Measurements from ENCODE around the gene VANGL1.

The VANGL1 gene

DNA sequence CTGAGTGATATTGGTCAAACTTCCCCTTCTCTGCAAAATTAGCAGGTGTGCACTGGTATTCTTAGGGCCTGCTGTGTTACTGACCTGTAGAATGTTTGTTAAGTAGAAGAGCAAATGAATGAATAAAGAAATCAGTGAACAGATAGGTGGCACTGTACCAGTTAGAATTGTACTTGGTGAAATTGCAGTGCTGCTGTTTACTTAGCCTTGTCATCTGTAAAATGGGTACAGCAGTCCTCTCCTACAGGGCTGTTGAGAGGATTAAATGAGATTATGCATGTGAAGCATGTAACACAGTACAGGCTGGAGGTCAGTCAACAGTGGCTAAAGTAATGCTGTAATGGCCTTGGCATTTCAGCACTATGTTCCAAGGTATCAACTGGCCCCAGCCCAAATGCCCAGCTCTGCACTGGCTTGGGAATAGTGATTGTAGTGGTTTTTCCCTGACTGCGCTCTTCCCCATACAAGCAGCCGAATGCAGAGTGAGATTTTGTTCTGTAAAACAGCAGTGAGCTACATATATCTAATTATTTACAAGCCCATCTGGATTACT is 10.5 kb downstream of the VANGL1 start:
- Histone ChIP-seq H3K79me2 (ENCODE audit: low read length) (peaks cover 26% of the 10 kb centered on the region), H3K27me3 (replicated peaks; ENCODE audit: insufficient read depth, low read length) (no peaks in the 10 kb centered on the region), H3K36me3 (replicated peaks; ENCODE audit: insufficient read depth, low read length) (no peaks in the 10 kb centered on the region), H3K9ac (ENCODE audit: low read length) (no peak overlapping the region), H3K4me1 (ENCODE audit: low read length) (peaks cover 22% of the 10 kb centered on the region), H2AFZ (ENCODE audit: low read length) (no peak overlapping the region), H3K4me3 (ENCODE audit: low read length) (no peak overlapping the region), H3K27ac (ENCODE audit: low read length) (no peak overlapping the region), H4K20me1 (ENCODE audit: insufficient read depth, low read length) (no peaks in the 10 kb centered on the region), H3K9me3 (replicated peaks; ENCODE audit: insufficient read depth, low read length) (no peaks in the 10 kb centered on the region), H3K9me2 (replicated peaks; ENCODE audit: insufficient read depth, low read length) (no peaks in the 10 kb centered on the region), H3K4me2 (ENCODE audit: low read depth, low read length) (no peak overlapping the region), H3F3A (ENCODE audit: insufficient read depth, low read length) (peaks cover 23% of the 10 kb centered on the region)
- TF ChIP-seq EZH2 (optimal IDR thresholded peaks at IDR 0.05; ENCODE audit: low read depth, low read length) (no peak), EZH2phosphoT487 (IDR thresholded peaks at IDR 0.05; ENCODE audit: low read length) (no peak)
- TF ChIP-seq, protein P1, sequence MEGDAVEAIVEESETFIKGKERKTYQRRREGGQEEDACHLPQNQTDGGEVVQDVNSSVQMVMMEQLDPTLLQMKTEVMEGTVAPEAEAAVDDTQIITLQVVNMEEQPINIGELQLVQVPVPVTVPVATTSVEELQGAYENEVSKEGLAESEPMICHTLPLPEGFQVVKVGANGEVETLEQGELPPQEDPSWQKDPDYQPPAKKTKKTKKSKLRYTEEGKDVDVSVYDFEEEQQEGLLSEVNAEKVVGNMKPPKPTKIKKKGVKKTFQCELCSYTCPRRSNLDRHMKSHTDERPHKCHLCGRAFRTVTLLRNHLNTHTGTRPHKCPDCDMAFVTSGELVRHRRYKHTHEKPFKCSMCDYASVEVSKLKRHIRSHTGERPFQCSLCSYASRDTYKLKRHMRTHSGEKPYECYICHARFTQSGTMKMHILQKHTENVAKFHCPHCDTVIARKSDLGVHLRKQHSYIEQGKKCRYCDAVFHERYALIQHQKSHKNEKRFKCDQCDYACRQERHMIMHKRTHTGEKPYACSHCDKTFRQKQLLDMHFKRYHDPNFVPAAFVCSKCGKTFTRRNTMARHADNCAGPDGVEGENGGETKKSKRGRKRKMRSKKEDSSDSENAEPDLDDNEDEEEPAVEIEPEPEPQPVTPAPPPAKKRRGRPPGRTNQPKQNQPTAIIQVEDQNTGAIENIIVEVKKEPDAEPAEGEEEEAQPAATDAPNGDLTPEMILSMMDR (IDR thresholded peaks at IDR 0.05; ENCODE audit: low read length), result no peak
- DNase-seq, result no peak

DNA sequence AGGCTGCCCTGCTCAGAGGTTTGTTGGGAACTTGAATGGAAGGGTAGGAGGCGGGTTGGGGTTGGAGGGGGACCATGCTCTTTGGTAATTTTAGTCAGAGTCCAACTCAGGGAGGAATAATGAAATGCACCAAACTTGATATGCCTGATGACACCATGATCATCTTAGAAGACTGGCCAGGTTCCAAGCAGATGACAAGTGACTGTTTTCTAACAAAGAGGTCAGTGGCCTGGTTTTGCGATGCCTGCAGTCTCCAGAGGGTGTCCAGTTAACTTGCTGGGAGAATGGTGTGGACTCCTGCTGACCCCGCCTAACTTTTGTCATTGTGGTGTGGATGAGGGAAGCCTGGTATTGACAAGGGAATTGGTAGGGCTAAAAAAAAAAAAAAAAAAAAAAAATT is 12.4 kb downstream of the VANGL1 start:
- H2AFZ ChIP-seq (ENCODE audit: low read length), result no peak overlapping the region

DNA sequence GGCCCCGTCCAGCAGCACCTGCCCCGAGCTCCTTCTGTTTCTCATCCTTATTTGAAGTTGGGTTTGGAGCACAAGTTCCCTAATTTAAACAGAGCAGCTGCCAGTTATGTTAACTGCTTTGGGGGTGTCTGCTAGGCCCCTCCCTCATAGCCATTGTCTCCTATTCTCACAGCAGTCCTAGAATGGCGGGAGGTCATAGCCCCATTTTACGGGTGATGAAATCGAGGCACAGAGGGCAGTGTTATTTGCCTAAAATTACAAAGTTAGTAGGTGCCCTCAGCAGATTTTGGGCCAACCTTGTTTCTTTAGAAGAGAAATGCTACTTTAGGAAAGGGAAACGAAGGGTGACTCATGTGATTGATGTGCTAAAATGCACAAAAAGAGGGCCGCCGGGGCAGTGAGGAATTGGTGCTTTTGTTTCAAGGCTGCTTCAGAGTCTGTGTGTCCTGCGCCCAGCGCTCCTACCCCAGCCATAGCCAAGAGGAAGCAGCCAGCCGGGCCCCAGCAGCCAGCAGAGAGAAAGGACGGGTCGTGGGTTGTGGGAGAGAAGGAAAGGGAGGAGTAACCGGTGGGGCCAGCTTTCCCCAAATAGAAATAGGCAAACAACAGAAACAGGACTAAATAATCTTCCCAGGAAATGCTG is 13.0 kb downstream of the VANGL1 start:
- TF ChIP-seq, protein P1 (IDR thresholded peaks at IDR 0.05; ENCODE audit: low read length), result no peak
- no peak for TF ChIP-seq EZH2phosphoT487 (IDR thresholded peaks at IDR 0.05; ENCODE audit: low read length)
- no peak for TF ChIP-seq EZH2 (optimal IDR thresholded peaks at IDR 0.05; ENCODE audit: low read depth, low read length)

More for the DNA sequence above, 12.4 kb downstream of the VANGL1 start:
- Histone ChIP-seq H3K27me3 (replicated peaks; ENCODE audit: insufficient read depth, low read length) (no peaks in the 10 kb centered on the region), H3K4me3 (ENCODE audit: low read length) (no peak overlapping the region), H3K27ac (ENCODE audit: low read length) (no peak overlapping the region), H3K79me2 (ENCODE audit: low read length) (peaks cover 17% of the 10 kb centered on the region), H3F3A (ENCODE audit: insufficient read depth, low read length) (peaks cover 11% of the 10 kb centered on the region), H4K20me1 (ENCODE audit: insufficient read depth, low read length) (no peaks in the 10 kb centered on the region), H3K9me3 (replicated peaks; ENCODE audit: insufficient read depth, low read length) (no peaks in the 10 kb centered on the region), H3K4me1 (ENCODE audit: low read length) (peaks cover 7% of the 10 kb centered on the region), H3K36me3 (replicated peaks; ENCODE audit: insufficient read depth, low read length) (no peaks in the 10 kb centered on the region), H3K4me2 (ENCODE audit: low read depth, low read length) (no peak overlapping the region), H3K9me2 (replicated peaks; ENCODE audit: insufficient read depth, low read length) (no peaks in the 10 kb centered on the region), H3K9ac (ENCODE audit: low read length) (no peak overlapping the region)
- no peak for DNase-seq
- TF ChIP-seq EZH2 (optimal IDR thresholded peaks at IDR 0.05; ENCODE audit: low read depth, low read length) (no peak), EZH2phosphoT487 (IDR thresholded peaks at IDR 0.05; ENCODE audit: low read length) (no peak)
- TF ChIP-seq, protein P1 (IDR thresholded peaks at IDR 0.05; ENCODE audit: low read length), result no peak

More for the DNA sequence above, 13.0 kb downstream of the VANGL1 start:
- Histone ChIP-seq H3K9me3 (replicated peaks; ENCODE audit: insufficient read depth, low read length) (no peaks in the 10 kb centered on the region), H3K27me3 (replicated peaks; ENCODE audit: insufficient read depth, low read length) (no peaks in the 10 kb centered on the region), H3K4me3 (ENCODE audit: low read length) (no peak overlapping the region), H3K9me2 (replicated peaks; ENCODE audit: insufficient read depth, low read length) (no peaks in the 10 kb centered on the region), H3K79me2 (ENCODE audit: low read length) (peaks cover 15% of the 10 kb centered on the region), H3F3A (ENCODE audit: insufficient read depth, low read length) (peaks cover 5% of the 10 kb centered on the region), H3K4me2 (ENCODE audit: low read depth, low read length) (no peak overlapping the region), H3K36me3 (replicated peaks; ENCODE audit: insufficient read depth, low read length) (no peaks in the 10 kb centered on the region), H3K9ac (ENCODE audit: low read length) (no peak overlapping the region), H3K27ac (ENCODE audit: low read length) (no peak overlapping the region), H2AFZ (ENCODE audit: low read length) (no peak overlapping the region), H4K20me1 (ENCODE audit: insufficient read depth, low read length) (no peaks in the 10 kb centered on the region), H3K4me1 (ENCODE audit: low read length) (peaks cover 5% of the 10 kb centered on the region)
- DNase-seq, result no peak
